HT-29 (cell line): ENCODE measurements around the gene PAF1. TPM values are rescaled to one million over a fixed set of nuclear protein-coding genes. Genes with fewer than 3 reads are reported as not detected.
"Not testable (repeated sequence)": the region's sequence is repeated elsewhere in the genome, so short reads cannot be mapped to it uniquely, and the experiment has no call there.

Experiments used
- DNase-seq: peaks from one replicate; pipeline ENCODE4 v3.0.0-alpha.2; 2015; ENCODE audit warnings: low spot score
- small RNA-seq: library from RNA; depleted of rRNA; stranded (forward); fragments of <200 nt; gene quantifications from one replicate; pipeline ENCODE3, GENCODE V24; 2014
- total RNA-seq: library from RNA; depleted of rRNA; stranded (reverse); fragments of >200 nt; shearing (Covaris generic); gene quantifications from 2 replicates; pipeline ENCODE4 v1.2.3, GENCODE V29; 2014; rRNA removed

PAF1 gene
- total RNA-seq, 1 experiment from 2014 or later, result 109 TPM

DNA sequence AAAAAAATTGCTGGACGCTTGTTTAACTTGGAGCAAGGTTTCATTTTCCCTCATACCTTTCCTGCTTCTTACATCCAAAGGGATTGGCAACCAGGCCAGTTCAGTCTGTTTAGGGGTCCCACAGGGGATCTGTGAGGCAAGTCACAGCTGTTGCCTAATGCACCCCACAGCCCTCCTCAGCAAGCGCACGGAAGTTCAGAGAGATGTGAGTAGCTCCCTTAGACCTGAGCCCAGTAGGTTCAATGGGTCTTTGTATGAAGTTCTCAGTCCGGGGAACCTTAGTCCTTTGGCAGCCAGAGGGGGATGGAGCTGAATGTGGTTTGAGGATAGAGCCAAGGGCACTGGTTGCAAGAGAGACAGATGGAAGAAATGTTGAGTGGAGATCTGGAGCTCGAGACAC, 35.7 kb downstream of the PAF1 start:
- no peak for DNase-seq

DNA sequence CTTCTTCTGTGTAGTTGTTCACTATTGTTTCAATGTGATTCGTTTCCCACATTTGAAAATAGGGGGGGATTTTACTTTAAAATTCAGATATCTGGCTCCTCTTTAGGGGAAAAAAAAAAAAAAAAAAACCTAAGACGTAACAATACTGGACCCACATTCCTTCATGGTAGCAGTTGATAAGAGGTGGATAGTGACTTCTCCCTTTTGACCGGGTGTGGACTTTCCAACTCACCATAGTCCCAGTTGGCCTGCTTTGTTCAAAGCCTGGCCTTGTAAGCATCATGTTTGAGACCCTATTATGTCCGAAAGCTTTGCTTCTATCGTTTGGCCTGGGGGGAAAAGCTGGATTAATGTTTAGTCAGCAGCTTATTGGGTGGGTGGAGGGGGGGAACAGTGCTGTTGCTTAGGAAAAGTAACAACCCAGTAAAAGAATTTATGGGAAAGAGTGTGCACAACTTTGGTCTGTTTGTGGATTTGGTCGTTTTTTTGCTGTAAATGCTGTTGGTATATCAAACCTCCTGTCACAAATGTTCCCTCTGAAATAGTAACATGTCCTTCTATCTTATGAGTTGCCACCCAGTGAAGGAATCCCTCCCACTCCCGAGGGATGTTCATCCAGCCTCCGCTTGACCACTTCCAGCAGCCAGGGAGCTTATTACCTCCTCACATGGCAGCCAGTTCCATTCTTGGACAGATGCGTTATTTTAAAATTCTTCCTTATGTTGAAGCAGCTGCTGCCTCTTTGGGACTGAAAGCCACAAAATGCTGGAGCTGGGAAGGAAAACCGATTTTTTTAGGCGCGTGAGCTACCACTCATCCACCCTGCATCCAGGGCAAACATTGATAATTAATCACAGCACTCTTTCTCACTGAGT, 38.3 kb downstream of the PAF1 start:
- no peak for DNase-seq

DNA sequence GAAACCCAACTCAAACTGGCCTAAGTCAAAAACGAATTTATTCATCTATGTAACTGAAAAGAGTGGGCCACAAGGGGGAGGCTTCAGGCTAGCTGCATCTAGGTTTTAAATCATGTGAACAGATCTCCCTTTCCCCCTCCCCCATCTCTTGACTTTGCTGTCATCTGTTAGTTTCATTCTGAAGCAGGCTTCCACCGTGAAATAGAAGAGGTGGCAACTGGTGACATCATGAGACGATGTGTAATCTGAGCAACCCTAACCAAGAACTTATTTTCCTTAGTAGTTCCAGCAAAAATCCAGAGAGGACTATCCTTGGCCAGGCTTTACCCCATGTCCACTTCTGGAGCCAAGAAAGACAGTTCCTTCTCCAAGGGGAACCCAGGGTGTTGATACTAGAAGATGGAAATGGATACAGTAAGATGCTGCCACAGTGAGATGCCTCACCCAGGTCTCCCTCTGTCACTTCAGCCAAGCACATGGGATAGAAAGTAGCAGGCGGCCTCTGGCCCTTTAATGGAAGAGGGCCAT, 39.3 kb downstream of the PAF1 start:
- DNase-seq, result no peak

DNA sequence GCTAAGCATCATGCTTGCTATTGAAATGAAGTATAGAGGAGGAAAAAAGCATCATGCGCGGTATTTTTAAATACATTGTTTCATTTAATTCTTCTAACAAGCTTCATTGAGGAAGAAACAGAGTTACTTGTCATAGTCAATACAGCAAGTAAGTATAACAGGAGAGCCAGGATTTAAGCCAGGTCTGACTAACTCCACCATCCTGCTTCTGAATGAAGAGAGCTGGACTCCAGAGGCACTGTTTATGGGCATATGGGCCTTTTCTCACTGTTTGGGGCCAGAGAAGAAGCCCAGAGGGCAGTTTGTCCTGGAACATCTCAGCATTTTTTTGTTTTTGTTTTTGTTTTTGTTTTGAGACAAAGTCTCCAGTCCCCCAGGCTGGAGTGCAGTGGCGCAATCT, 40.8 kb downstream of the PAF1 start:
- DNase-seq, result no peak

DNA sequence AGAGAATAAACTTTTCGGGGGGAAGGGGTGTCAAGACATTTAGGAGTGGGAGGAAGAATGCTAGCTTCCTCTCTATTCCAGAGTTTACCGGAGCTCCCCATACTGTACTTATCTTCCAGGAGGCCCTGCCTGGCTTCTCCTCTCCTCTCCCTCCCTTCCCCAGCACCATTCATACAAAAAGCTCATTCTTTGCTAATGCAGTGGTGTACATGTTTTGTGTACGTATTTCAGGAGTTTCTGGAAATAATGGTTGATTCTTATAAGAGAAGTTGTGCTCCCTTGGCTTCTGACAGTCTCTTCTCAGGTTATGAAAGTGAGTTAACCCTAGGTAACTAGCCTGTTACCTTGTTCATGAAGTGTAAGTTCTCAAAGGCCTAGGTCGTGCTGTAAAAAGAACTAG, 41.6 kb downstream of the PAF1 start:
- no peak for DNase-seq

DNA sequence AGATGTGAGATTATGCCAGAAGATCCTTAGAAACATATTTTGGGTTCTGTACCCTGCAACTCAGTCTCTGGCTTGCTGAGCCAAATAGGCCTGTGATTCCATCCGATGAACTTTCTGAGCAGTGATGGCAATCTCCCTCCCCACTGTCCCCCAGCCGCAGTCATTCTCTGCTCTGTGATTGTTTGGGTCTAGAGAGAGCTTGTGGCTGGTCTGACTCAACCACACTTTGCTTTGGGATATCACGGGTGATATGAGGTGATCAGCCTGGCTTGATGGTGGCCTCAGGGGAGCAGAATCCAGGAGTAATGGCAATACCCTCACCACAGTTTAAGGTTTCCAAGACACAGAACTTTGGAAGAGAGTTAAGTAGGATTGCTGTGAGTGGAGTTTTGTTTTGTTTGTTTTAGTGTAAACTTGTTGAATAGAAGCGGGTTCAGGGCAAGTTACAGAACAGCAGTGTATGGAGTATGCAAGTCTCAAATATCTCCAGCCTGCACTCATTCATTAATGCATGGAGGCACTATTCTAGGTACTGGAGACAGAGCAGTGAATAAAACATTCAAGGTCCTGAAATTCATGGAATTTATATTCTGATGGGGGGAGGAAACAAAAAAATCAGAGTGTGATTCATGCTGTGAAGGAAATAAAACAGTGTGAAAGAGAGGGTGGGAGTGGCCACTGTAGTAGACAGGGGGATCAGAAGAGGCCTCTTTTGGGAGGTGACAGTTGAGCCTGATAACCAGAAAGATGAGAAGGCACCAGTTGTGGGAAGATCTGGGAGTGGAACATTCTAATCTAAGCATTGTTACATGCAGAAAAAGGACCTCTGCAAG, 43.4 kb downstream of the PAF1 start:
- DNase-seq, result no peak

DNA sequence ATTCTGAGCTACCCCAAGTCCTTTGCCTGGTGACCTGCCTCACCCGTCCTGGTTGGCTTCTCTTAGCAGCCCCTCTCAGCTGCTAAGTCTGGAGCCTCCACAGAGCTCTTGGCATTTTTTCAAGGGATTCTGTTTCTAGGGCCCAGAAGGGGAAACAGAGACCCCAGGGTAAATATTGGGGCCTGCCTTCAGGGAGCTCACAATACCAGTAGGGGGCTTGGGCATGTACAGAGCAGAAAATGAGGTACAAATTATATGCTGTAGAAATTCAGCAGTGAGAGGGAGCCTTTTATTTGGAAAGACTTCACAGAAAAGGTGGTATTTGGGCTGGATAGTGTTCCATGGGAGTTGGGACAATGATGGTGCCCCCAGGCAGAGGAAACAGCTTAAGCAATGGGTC, 45.0 kb downstream of the PAF1 start:
- no peak for DNase-seq

DNA sequence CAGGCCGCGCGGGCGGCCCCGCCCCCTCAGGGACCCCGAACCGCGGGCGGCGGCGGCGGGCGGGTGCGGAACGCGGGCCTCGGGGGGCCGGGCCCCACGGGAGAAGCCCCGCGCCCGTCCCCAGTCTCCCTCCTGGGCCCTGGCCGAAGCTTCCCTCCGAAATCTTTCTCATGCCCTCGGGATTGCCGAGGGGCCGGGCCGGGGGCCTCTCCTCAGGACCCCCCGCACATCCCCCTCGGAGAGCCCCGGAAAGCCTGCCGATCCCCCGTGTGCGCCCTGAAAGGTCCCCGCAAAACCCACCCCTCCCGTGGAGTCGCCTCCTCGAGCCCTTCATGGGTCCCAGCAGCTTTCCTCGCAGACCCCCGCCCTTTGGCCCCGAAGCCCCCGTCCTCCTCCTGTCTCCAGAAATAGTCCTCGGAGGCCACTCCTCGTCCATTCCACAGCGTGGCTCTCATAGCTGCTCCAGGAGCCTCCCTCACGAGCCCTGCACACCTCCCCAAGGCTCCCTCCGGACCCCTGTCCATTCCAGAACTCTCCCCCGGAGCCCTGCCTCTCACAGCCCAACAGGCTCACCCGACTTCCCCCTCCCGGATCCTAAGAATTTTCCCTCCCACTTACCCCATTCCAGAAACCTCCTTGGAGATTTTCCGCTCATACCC, 48.1 kb downstream of the PAF1 start:
- DNase-seq, result no peak

DNA sequence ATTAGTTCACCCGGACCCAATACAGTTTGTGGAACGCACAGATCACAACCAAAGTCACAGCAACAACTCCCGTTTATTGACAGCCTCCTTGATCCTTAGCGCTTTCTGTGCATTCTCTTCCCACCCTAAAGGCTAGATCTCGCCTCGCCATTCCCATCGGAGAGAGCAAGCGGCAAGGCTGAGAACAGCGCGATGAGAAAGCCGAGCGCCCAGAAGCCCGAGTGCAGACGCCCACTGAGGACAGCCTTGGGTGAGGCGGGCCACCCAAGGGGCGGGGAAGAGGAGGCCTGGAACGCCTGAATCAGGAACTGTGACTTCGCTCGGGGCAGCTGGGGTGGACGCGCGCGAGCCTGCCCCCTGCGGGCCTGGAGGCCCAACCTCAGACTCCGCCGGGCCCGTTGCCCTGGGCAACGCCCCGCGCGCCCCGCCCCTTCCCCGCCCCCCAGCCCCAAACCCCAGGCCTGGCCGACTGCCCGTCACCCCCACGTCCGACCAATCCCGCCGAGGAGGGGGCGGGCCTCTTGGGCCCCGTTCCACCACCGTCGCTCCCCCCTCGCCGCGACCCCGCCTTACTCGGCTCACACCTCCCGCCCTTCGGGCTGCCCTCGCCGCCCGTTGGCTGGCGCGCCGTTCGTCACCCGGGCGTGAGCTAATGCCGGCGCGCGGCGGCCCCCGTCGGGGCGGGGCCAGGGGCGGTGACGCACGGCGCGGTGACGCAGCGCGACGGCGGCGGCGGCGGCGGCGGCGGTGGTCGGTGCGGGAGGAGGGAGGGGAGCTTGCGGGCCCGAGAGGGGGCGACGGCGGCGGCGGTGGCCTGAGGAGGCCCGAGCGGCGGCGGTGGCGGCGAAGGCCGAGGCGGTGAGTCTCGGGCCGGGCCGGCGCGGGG, 48.9 kb downstream of the PAF1 start, which contains the start of gene SAMD4B:
SAMD4B (plus strand) TSS at position 703 of the 886 bp plus-strand sequence. CDS start 14,473 bp downstream, outside the sequence.
- peak; percentile 100 for DNase-seq

DNA sequence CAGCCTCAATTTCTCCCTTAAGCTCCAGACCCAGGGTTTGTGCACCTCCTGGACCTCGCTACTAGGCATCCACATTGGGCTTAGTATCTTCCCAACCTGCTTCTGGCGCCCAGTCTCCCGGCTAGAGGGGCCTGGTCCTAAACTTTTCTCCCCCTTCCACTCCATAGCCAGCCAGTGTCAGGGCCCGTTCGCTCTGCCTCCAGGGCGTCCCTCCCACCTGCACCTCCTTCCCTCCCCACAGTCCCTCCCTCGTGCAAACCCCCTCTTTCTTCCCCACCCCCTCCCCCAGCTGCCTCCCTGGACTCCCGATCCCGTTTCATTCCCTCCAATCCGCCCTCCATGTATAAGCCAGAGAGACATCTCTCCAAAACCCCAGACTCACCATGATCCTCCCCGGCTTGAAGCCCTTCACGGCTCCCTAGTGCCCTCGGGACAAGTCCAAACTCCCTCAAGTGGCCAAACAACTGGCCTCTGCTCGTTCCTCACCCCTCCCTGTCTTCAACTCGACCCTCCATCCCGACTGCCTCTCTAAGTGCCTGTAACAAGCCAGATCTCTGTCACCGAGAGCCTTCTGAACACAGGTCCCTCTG, 49.7 kb downstream of the PAF1 start:
- no peak for DNase-seq

DNA sequence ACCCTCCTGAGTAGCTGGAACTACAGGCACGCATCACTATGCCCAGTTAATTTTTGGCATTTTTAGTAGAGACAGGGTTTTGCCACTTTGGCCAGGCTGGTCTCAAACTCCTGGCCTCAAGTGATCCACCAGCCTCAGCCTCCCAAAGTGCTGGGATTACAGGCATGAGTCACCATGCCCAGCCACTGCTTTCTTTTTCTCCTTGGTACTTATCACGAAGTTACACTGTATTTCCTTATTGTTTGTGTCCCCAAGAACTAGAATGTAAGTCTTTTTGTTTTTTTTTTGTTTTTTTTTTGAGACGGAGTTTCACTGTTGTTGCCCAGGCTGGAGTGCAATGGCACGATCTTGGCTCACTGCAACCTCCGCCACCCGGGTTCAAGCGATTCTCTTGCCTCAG, 50.8 kb downstream of the PAF1 start:
- DNase-seq, result not testable (repeated sequence)

DNA sequence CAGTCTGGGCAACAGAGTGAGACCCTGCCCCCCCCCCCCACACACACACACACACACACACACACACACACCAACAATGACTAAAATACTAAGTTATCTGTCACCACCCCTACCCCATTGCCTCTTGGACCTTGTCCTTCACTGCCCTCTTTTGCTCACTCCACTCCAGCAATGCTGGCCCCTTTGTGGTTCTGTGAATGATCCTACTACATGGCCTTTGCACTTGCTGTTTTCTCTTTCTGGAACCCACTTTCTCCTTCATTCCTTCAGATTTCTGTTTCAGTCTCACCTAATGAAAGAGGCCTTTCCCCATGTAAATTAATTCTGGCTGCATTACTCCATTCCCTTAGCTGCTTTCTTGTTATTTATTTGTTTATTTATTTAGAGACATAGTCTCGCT, 51.2 kb downstream of the PAF1 start:
- no peak for DNase-seq

DNA sequence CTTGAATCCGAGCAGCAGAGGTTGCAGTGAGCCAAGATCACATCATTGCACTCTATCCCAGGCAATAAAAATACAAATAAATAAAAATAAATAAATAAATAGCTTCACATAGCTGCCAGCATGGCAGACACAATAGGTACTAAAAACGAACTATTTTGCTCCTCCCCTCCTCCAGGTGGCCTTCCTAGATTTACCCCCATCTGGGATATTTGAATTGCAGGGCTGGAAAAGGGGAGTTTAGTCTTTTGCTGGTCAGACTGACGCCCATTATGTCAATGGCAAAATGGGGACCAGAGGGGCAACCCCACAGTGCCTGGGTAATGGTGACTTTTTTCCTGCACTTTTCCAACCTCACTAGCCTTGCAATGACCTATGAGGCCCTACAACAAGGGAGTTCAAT, 54.4 kb downstream of the PAF1 start:
- DNase-seq, result no peak

Small RNAs within 50 kb of the gene (small RNA-seq; reads per million reads assigned to genes)
- gene AC011445.2 (not detected), gene MIR4530 (not detected), gene RN7SL566P (not detected)

Other genes starting within 250 kb of the PAF1 start
- gene NCCRP1, start 194.1 kb downstream of the PAF1 start, total RNA-seq, result 0.31 TPM in 1 of 2 replicates, not detected in the other
- not detected in 2 replicates for gene SYCN, start 186.8 kb downstream of the PAF1 start, total RNA-seq
- gene IFNL3, start 146.1 kb downstream of the PAF1 start, total RNA-seq, result not detected in 2 replicates
- not detected in 2 replicates for gene IFNL4, start 142.2 kb downstream of the PAF1 start, total RNA-seq
- not detected in 2 replicates for gene IFNL2, start 122.7 kb downstream of the PAF1 start, total RNA-seq
- not detected in 2 replicates for gene IFNL1, start 94.7 kb downstream of the PAF1 start, total RNA-seq
- gene LRFN1, start 70.2 kb downstream of the PAF1 start, total RNA-seq, result 0.38 and 0.44 TPM in 2 replicates
- gene GMFG, start 55.1 kb downstream of the PAF1 start, total RNA-seq, result not detected in 2 replicates
- gene SAMD4B, start 48.7 kb downstream of the PAF1 start, total RNA-seq, result 220 and 230 TPM in 2 replicates
- gene MED29, start 272 bp upstream of the PAF1 start, total RNA-seq, result 59.7 and 64.3 TPM in 2 replicates
- 124 and 131 TPM in 2 replicates for gene ZFP36, start 15.7 kb upstream of the PAF1 start, total RNA-seq
- 51.0 and 61.2 TPM in 2 replicates for gene PLEKHG2, start 21.6 kb upstream of the PAF1 start, total RNA-seq
- 798 and 1,020 TPM in 2 replicates for gene RPS16, start 44.8 kb upstream of the PAF1 start, total RNA-seq
- 128 and 151 TPM in 2 replicates for gene SUPT5H, start 54.5 kb upstream of the PAF1 start, total RNA-seq
- gene TIMM50, start 89.7 kb upstream of the PAF1 start, total RNA-seq, result 261 and 295 TPM in 2 replicates
- 0.15 TPM in 1 of 2 replicates, not detected in the other for gene DLL3, start 107.8 kb upstream of the PAF1 start, total RNA-seq
- not detected in 2 replicates for gene SELENOV, start 124.0 kb upstream of the PAF1 start, total RNA-seq
- gene EID2B, start 141.7 kb upstream of the PAF1 start, total RNA-seq, result 1.3 and 2.1 TPM in 2 replicates
- gene EID2, start 149.1 kb upstream of the PAF1 start, total RNA-seq, result 18.8 and 21.9 TPM in 2 replicates
- gene LGALS13, start 211.4 kb upstream of the PAF1 start, total RNA-seq, result not detected in 2 replicates